AG08396 (cell line): ENCODE results near the gene KCNIP2.
A peak's percentile ranks its signal among the peaks of the same experiment; 100 is the strongest.

ENCODE experiments used
- DNase-seq: peaks from one replicate; pipeline ENCODE4 v3.0.0; 2012; ENCODE audit warnings: low spot score, mixed read lengths

KCNIP2 gene

GRCh38 chr10:101782811-101783735 lies 60.5 kb downstream of the KCNIP2 start, which contains the start of gene NPM3:
TSS of gene NPM3 (minus strand) at chr10:101783446. CDS start at chr10:101783390, 56 bp downstream.
- DNase-seq: peak; percentile 92

DNA sequence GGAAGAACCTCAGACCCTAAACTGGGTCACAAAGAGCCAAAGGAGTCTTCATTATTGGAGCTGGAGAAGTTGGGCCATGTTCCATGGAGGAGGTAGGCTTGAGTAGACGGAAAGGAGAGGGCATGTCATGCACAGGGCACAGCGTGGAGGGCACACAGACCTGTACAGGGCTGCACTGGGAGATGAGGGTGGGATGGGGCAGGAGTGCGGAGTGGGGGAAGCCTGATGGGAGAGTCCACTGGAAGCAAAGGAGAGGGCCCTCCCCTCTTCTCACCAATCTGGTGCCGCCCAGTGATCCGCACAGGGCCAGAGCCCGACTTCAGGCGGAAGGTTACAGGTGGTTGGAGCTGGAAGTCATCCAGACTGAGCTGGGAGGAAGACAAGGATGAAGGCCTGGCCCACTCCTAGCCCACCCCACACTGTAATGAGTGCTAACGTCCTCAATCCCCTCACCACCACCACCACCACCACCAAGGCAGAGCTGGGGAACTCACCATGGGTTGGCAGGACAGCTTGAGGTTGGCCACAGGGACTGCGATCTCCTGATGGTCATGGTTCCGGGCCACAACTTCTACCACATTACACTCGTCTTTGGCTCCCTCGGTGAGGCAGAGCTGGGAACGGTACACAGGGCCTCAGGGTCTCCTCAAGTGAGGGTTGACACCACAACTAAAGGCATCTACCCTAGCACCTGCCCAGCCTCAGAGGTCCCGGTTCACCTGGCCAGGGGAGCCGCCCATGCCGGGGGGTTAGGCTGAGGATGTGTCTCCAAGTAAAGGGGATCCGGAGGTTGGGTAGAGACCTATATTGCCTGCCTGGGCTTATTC lies 61.4 kb downstream of the KCNIP2 start:
- DNase-seq: peak; percentile 3

DNA sequence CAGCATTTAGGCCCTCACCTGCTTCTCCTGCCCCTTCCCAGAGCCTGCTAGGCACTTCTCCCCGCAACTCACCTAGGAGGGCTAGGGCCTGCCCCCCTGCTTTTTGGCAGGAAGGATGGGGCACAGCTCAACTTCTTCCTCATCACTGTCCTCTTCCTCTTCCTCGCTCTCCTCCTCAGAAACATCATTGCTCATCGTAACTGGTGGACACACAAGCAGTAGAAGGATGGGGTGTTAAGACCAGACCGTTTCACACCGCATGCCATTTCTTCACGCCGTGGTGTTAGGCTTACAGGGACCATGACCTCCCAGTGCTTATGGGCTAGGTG lies 62.0 kb downstream of the KCNIP2 start:
- peak; percentile 8 for DNase-seq

GRCh38 chr10:101780818-101781654 lies 62.6 kb downstream of the KCNIP2 start:
- DNase-seq: peak; percentile 91

- DNase-seq: peak; percentile 5
These were observed 63.3 kb downstream of the KCNIP2 start for GRCh38 chr10:101780187-101780817.

- peak; percentile 87 for DNase-seq
These were observed 63.9 kb downstream of the KCNIP2 start for GRCh38 chr10:101779544-101780186.

GRCh38 chr10:101778781-101779543 lies 64.6 kb downstream of the KCNIP2 start:
- DNase-seq: peak; percentile 27

DNA sequence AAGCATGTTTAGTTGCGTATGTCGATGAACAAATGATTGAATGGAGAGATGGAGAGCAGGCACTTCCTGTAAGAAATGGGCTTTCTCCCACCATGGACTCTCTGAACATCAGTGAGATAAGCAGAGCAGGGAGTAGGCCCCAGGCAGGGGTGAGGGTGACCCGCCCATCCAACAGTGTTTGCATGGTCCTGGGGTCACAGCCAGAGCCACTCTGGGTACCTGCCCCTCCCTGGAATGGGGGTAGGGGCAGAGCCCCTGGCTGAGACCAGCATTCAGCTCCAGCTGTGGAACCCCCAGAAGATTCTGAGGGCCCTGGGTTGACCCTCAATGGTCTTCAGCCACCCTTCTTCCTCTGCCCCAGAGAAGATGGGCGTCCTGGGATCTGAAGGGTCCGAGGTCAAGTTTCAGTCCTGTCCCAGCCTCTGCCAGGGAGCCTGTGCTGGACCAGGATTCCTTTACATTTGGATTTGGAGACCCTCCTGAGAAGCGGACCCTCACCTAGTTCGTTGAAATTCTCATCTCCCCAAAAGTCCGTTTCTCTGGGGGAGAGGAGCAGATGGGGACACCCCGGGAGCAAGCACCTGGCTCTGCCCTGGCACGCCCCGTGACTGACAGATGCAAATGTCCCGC lies 65.3 kb downstream of the KCNIP2 start:
- no peak for DNase-seq

GRCh38 chr10:101777619-101778145 lies 65.9 kb downstream of the KCNIP2 start:
- DNase-seq: peak; percentile 39

- DNase-seq: peak; percentile 11
These were observed 67.3 kb downstream of the KCNIP2 start for GRCh38 chr10:101776161-101776817.
